C4-2B (cell line): ENCODE measurements around the gene SCIN.

Source experiments
- H3K27ac ChIP-seq: fragments of 450-650 bp; 2 replicates; pipeline ENCODE4 v1.5.1; 2017
- ZFX ChIP-seq: fragments of 450-650 bp; IDR thresholded peaks from 2 replicates; pipeline ENCODE4 v1.6.1; 2017
- TF ChIP-seq, protein P1 (sequence below): fragments of 450-650 bp; conservative IDR thresholded peaks from 2 replicates; pipeline ENCODE4 v1.5.1; 2017; ENCODE audit warnings: mild to moderate bottlenecking

Gene SCIN

GRCh38 chr7:12583176-12583575, 12.7 kb downstream of the SCIN start:
- no peak overlapping the region for H3K27ac ChIP-seq
- TF ChIP-seq ZFX = no peak
- TF ChIP-seq, protein P1, sequence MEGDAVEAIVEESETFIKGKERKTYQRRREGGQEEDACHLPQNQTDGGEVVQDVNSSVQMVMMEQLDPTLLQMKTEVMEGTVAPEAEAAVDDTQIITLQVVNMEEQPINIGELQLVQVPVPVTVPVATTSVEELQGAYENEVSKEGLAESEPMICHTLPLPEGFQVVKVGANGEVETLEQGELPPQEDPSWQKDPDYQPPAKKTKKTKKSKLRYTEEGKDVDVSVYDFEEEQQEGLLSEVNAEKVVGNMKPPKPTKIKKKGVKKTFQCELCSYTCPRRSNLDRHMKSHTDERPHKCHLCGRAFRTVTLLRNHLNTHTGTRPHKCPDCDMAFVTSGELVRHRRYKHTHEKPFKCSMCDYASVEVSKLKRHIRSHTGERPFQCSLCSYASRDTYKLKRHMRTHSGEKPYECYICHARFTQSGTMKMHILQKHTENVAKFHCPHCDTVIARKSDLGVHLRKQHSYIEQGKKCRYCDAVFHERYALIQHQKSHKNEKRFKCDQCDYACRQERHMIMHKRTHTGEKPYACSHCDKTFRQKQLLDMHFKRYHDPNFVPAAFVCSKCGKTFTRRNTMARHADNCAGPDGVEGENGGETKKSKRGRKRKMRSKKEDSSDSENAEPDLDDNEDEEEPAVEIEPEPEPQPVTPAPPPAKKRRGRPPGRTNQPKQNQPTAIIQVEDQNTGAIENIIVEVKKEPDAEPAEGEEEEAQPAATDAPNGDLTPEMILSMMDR = no peak

GRCh38 chr7:12583922-12584321, 13.4 kb downstream of the SCIN start:
- no peak overlapping the region for H3K27ac ChIP-seq
- TF ChIP-seq ZFX = no peak
- TF ChIP-seq, protein P1 = no peak

GRCh38 chr7:12584930-12585329, 14.4 kb downstream of the SCIN start:
- TF ChIP-seq, protein P1 = no peak
- TF ChIP-seq ZFX = no peak
- H3K27ac ChIP-seq = no peak overlapping the region

DNA sequence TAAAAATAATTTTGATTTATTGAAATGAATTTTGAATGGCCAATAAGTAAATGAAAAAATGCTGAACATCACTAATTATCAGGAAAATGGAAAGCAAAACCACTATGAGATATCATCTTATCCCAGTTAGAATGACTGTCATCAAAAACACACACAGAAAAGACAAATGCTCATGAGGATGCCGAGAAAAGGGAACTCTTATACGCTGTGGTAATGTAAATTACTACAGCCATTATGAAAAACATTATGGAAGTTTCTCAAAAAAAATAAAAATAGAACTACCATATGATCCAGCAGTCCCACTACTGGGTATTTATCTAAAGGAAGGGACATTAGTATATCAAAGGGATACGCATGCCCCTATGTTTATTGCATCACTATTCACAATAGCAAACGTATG, 15.8 kb downstream of the SCIN start:
- TF ChIP-seq, protein P1 = no peak
- TF ChIP-seq ZFX = no peak
- no peak overlapping the region for H3K27ac ChIP-seq

DNA sequence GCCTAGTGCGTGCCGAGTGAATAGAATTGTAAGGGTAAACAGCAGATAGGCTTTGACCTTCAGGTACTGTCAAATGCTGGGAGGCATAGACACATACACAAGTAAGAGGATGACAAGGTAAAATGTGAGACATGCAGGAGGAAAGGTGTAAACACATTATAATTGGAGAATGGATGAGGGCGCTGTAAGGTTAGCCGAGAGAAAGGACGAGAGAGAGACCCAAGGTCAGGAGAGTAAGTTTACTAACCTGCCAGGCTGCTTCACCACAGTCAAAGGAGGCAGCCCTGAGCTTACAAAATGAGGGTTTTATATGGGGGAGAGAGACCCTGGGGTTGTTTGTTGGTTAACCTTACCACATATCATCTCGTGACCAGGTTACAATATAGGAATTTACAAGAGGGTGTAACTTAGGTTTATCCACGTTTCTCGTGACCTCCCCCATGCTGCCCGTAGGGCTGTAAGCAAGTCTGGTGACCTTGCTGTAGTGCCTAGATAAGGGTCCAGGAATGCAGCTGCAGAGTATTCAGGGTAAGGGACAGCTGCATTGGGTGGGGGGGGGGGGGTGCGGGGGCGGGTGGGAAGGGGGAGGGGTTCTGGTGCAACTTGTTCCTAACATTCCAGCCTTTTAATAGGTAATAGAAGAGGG, 17.9 kb downstream of the SCIN start:
- TF ChIP-seq, protein P1 = no peak
- TF ChIP-seq ZFX = no peak
- no peak overlapping the region for H3K27ac ChIP-seq

DNA sequence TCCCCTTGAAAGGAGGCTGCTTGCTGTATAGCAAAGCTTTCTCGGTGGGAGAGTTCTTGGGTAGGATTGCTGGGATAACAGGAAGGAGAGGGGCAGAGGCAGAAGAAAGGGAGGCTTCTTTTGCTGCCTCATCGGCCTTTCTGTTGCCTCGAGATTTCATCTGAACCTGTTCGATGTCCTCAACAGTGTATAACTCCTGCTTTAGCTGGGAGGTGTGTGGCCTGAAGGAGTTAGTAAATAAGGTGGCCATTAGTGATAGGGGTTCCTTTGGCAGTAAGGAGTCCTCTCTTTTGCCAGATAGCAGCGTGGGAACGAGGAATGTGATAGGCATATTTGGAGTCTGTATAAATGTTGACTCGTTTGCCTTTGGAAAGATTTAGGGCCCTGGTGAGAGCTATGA, 20.0 kb downstream of the SCIN start:
- no peak overlapping the region for H3K27ac ChIP-seq
- TF ChIP-seq, protein P1 = no peak
- TF ChIP-seq ZFX = no peak

DNA sequence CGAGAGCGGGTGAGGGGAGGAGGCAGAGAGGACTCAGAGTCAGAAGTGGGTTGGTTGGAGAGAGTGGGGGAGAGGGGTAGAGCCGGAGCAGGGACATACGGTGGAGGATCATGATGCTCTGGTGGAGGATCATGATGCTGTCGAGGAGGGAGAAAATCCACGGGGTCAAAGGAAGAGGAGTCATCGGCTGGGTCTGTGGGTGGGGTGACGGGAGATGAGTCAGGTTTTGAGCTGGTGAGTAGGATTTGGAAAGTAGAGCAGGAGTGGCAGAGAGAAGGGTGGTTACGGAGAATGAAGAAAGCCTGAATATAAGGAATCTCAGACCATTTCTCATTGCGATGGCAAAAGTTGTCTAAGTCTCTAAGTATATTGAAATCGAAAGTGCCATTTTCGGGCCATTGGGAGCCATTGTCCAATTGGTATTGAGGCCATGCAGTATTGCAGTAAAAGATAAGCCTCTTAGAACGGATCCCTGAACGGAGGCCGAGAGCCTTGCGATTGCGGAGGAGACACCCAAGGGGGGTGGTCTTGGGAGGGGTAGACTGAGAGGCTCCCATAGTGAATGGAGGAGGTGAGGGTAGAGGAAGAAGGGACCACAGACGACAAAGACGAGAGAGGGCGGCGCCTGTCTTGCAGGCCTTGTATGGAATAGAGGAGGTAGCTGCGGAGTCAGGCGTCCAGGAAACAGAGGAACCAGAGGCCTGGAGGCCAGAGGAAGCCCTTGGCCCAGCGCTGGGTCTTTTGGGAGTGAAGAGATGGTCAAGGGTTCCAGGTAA, 23.8 kb downstream of the SCIN start:
- H3K27ac ChIP-seq = no peak overlapping the region
- TF ChIP-seq, protein P1 = no peak
- no peak for TF ChIP-seq ZFX
